ENCODE results near the gene CISTR. TPM values are rescaled to one million over a fixed set of nuclear protein-coding genes. Genes with fewer than 3 reads are reported as not detected.
A peak's percentile ranks its signal among the peaks of the same experiment; 100 is the strongest.

Gene CISTR
- total and polyA plus RNA-seq, 4 donors: not detected

- Histone ChIP-seq H3K9ac (ENCODE audit: insufficient read depth in 1 of 2, low read length in 2 of 2) (no peak overlapping the region), H3K9me3 (ENCODE audit: control insufficient read depth in 4 of 4, insufficient read depth in 3 of 4, low read length in 3 of 4) (no peaks in the 10 kb centered on the region), H3K27ac (ENCODE audit: low read depth in 1 of 2, low read length in 1 of 2) (no peak overlapping the region), H3K4me1 (ENCODE audit: control insufficient read depth in 5 of 5, insufficient read depth in 5 of 5, low read length in 5 of 5) (peaks cover 0 to 1% (median 0%) of the 10 kb centered on the region in 5 donors), H3K27me3 (ENCODE audit: control insufficient read depth in 3 of 3, insufficient read depth in 3 of 3, low read length in 2 of 3) (peaks cover 0 to 25% (median 8%) of the 10 kb centered on the region in 3 donors), H3K4me3 (no peak overlapping the region), H3K36me3 (ENCODE audit: control insufficient read depth in 4 of 4, insufficient read depth in 4 of 4, low read length in 4 of 4) (no peaks in the 10 kb centered on the region)
- DNase-seq (no peak), ATAC-seq (ENCODE audit: insufficient read depth, low FRiP score) (no peak)
- WGBS, 2 donors: 65 to 77% methylated on average over 2 of the region's 2 CpGs
- no peak for TF ChIP-seq CTCF (IDR thresholded peaks at IDR 0.05; ENCODE audit: control extremely low read depth, extremely low read depth)
Measured at GRCh38 chr12:53777412-53777811, 25.6 kb upstream of the CISTR start.

GRCh38 chr12:53776872-53777271 lies 25.1 kb upstream of the CISTR start:
- no peaks in the 10 kb centered on the region for H3K9me3 ChIP-seq (ENCODE audit: control insufficient read depth in 4 of 4, insufficient read depth in 3 of 4, low read length in 3 of 4)
- 81 to 89% methylated on average over 1 of the region's 1 CpG for WGBS, 2 donors
- no peak overlapping the region for H3K27ac ChIP-seq (ENCODE audit: low read depth in 1 of 2, low read length in 1 of 2)
- H3K27me3 ChIP-seq (ENCODE audit: control insufficient read depth in 3 of 3, insufficient read depth in 3 of 3, low read length in 2 of 3): peaks cover 0 to 21% (median 12%) of the 10 kb centered on the region in 3 donors
- no peak overlapping the region for H3K9ac ChIP-seq (ENCODE audit: insufficient read depth in 1 of 2, low read length in 2 of 2)
- DNase-seq (no peak), ATAC-seq (ENCODE audit: insufficient read depth, low FRiP score) (no peak)
- no peaks in the 10 kb centered on the region for H3K36me3 ChIP-seq (ENCODE audit: control insufficient read depth in 4 of 4, insufficient read depth in 4 of 4, low read length in 4 of 4)
- no peak overlapping the region for H3K4me3 ChIP-seq
- no peak for TF ChIP-seq CTCF (IDR thresholded peaks at IDR 0.05; ENCODE audit: control extremely low read depth, extremely low read depth)
- peaks cover 0 to 1% (median 0%) of the 10 kb centered on the region in 5 donors for H3K4me1 ChIP-seq (ENCODE audit: control insufficient read depth in 5 of 5, insufficient read depth in 5 of 5, low read length in 5 of 5)

GRCh38 chr12:53775478-53776145 lies 23.8 kb upstream of the CISTR start:
- Histone ChIP-seq H3K4me3 (no peak overlapping the region), H3K27me3 (ENCODE audit: control insufficient read depth in 3 of 3, insufficient read depth in 3 of 3, low read length in 2 of 3) (peaks cover 0 to 16% (median 12%) of the 10 kb centered on the region in 3 donors), H3K27ac (ENCODE audit: low read depth in 1 of 2, low read length in 1 of 2) (no peak overlapping the region), H3K4me1 (ENCODE audit: control insufficient read depth in 5 of 5, insufficient read depth in 5 of 5, low read length in 5 of 5) (peaks cover 0 to 1% (median 0%) of the 10 kb centered on the region in 5 donors), H3K9me3 (ENCODE audit: control insufficient read depth in 4 of 4, insufficient read depth in 3 of 4, low read length in 3 of 4) (no peaks in the 10 kb centered on the region), H3K9ac (ENCODE audit: insufficient read depth in 1 of 2, low read length in 2 of 2) (no peak overlapping the region), H3K36me3 (ENCODE audit: control insufficient read depth in 4 of 4, insufficient read depth in 4 of 4, low read length in 4 of 4) (no peaks in the 10 kb centered on the region)
- ATAC-seq (ENCODE audit: insufficient read depth, low FRiP score) (no peak), DNase-seq (peak in 2 of 3 donors; percentile 28 to 54)
- 43 to 51% methylated on average over 6 of the region's 6 CpGs for WGBS, 2 donors
- no peak for TF ChIP-seq CTCF (IDR thresholded peaks at IDR 0.05; ENCODE audit: control extremely low read depth, extremely low read depth)

- H3K4me1 ChIP-seq (ENCODE audit: control insufficient read depth in 5 of 5, insufficient read depth in 5 of 5, low read length in 5 of 5): no peaks in the 10 kb centered on the region
- no peak overlapping the region for H3K9ac ChIP-seq (ENCODE audit: insufficient read depth in 1 of 2, low read length in 2 of 2)
- H3K4me3 ChIP-seq: no peak overlapping the region
- no peaks in the 10 kb centered on the region for H3K9me3 ChIP-seq (ENCODE audit: control insufficient read depth in 4 of 4, insufficient read depth in 3 of 4, low read length in 3 of 4)
- peaks cover 0 to 48% (median 18%) of the 10 kb centered on the region in 3 donors for H3K27me3 ChIP-seq (ENCODE audit: control insufficient read depth in 3 of 3, insufficient read depth in 3 of 3, low read length in 2 of 3)
- H3K36me3 ChIP-seq (ENCODE audit: control insufficient read depth in 4 of 4, insufficient read depth in 4 of 4, low read length in 4 of 4): no peaks in the 10 kb centered on the region
- ATAC-seq (ENCODE audit: insufficient read depth, low FRiP score) (no peak), DNase-seq (no peak)
- no peak for TF ChIP-seq CTCF (IDR thresholded peaks at IDR 0.05; ENCODE audit: control extremely low read depth, extremely low read depth)
- H3K27ac ChIP-seq (ENCODE audit: low read depth in 1 of 2, low read length in 1 of 2): no peak overlapping the region
Measured at GRCh38 chr12:53770281-53770680, 18.5 kb upstream of the CISTR start.
